Vagina (tissue), 2 donors: ENCODE data around the gene SCRN1.

Experiments used
- CTCF ChIP-seq, 3 experiments: fragments of 450-650 bp in 2 of 3; fragments of 200-600 bp in 1 of 3; sonication (generic) in 1 of 3; IDR thresholded peaks; one replicate each; pipeline ENCODE4 v1.5.1; 2017 to 2019; ENCODE audit warnings: antibody characterized with exemption in 3 of 3, mild to moderate bottlenecking in 2 of 3, moderate library complexity in 2 of 3
- POLR2A ChIP-seq, 2 donors: fragments of 450-650 bp; IDR thresholded peaks; one replicate each; pipeline ENCODE4 v1.6.1; 2017; ENCODE audit warnings: antibody characterized with exemption in 2 of 2, mild to moderate bottlenecking in 2 of 2, moderate library complexity in 2 of 2
- POLR2AphosphoS5 ChIP-seq, 2 donors: sonication (generic); formaldehyde crosslinking; IDR thresholded peaks; one replicate each; pipeline ENCODE4 v1.9.0; 2017; ENCODE audit warnings: antibody characterized with exemption in 2 of 2, mild to moderate bottlenecking in 2 of 2, low read depth in 1 of 2; ENCODE audit not compliant: insufficient read depth in 1 of 2

- TF ChIP-seq POLR2AphosphoS5 (IDR thresholded peaks at IDR 0.05; ENCODE audit: insufficient read depth in 1 of 2, low read depth in 1 of 2) (no peak), CTCF (IDR thresholded peaks at IDR 0.05) (no peak), POLR2A (IDR thresholded peaks at IDR 0.05) (no peak)
Observed at GRCh38 chr7:29998489-29998888, 8.9 kb upstream of the SCRN1 start.
